Common myeloid progenitor, CD34-positive (primary cell): ENCODE results near the gene MICU1.

Source experiments
- CTCF ChIA-PET: fragments of 350-600 bp; sonication (Branson Sonifier 250); formaldehyde crosslinking; loops from one replicate; lab custom pipeline; 2021; ENCODE audit warnings: antibody characterized with exemption; lab: Charles Lee
- POLR2A ChIA-PET: fragments of 350-600 bp; sonication (Branson Sonifier 250); formaldehyde crosslinking; loops from one replicate; lab custom pipeline; 2021; ENCODE audit warnings: antibody characterized with exemption; lab: Charles Lee
- DNase-seq, 3 donors: peaks; one replicate each; pipeline versions ENCODE4 v3.0.0 to v3.0.0-alpha.2; 2013
- H3K27ac ChIP-seq, 2 experiments: 1 replicate in 1 of 2; 2 replicates in 1 of 2; pipeline ENCODE4 v1.7.0; 2013; ENCODE audit warnings: inconsistent platforms in 2 of 2, low read length in 2 of 2, mild to moderate bottlenecking in 2 of 2, low read depth in 1 of 2, moderate library complexity in 1 of 2; ENCODE audit not compliant: severe bottlenecking in 2 of 2, insufficient read depth in 1 of 2, poor library complexity in 1 of 2
- H3K27me3 ChIP-seq, 5 experiments: replicated peaks in 2 of 5; 1 replicate in 3 of 5; 2 replicates in 2 of 5; pipeline versions ENCODE4 v1.6.1 to v1.7.0; 2013; ENCODE audit warnings: low read length in 4 of 5, mild to moderate bottlenecking in 2 of 5, moderate library complexity in 2 of 5, inconsistent platforms in 1 of 5; ENCODE audit not compliant: insufficient read depth in 5 of 5, control insufficient read depth in 4 of 5
- H3K36me3 ChIP-seq, 4 experiments: 1 replicate in 2 of 4; 2 replicates in 2 of 4; pipeline versions ENCODE4 v1.6.1 to v1.7.0; 2013; ENCODE audit warnings: low read length in 3 of 4, control low read depth in 1 of 4, mild to moderate bottlenecking in 1 of 4; ENCODE audit not compliant: control insufficient read depth in 4 of 4, insufficient read depth in 4 of 4
- H3K4me1 ChIP-seq, 4 experiments: 1 replicate in 3 of 4; 2 replicates in 1 of 4; pipeline versions ENCODE4 v1.6.1 to v1.7.1; 2013; ENCODE audit warnings: low read length in 3 of 4, mild to moderate bottlenecking in 3 of 4, control low read depth in 1 of 4, inconsistent platforms in 1 of 4, moderate library complexity in 1 of 4; ENCODE audit not compliant: control insufficient read depth in 4 of 4, insufficient read depth in 4 of 4; ENCODE audit errors: control extremely low read depth in 1 of 4
- H3K4me3 ChIP-seq, 7 experiments: 1 replicate in 4 of 7; 2 replicates in 3 of 7; pipeline versions ENCODE4 v1.5.1 to v1.7.0; 2013; ENCODE audit warnings: mild to moderate bottlenecking in 7 of 7, low read length in 6 of 7, moderate library complexity in 6 of 7, inconsistent platforms in 2 of 7, low read depth in 2 of 7, control low read depth in 1 of 7; ENCODE audit not compliant: insufficient read depth in 4 of 7, control insufficient read depth in 1 of 7; ENCODE audit errors: extremely low read depth in 1 of 7
- H3K9me3 ChIP-seq, 5 experiments: 1 replicate in 4 of 5; 2 replicates in 1 of 5; pipeline versions ENCODE4 v1.6.1 to v1.7.1; 2013; ENCODE audit warnings: low read length in 4 of 5, mild to moderate bottlenecking in 2 of 5, inconsistent platforms in 1 of 5, low read depth in 1 of 5, moderate library complexity in 1 of 5; ENCODE audit not compliant: control insufficient read depth in 4 of 5, insufficient read depth in 2 of 5; ENCODE audit errors: control extremely low read depth in 1 of 5
- WGBS: methylation state at CpG from one replicate; pipeline ENCODE4 v1.1.5; 2013; ENCODE audit not compliant: insufficient coverage; 5-methylcytosine and 5-hydroxymethylcytosine counted together

Gene MICU1

GRCh38 chr10:72610466-72610865 lies 15.4 kb downstream of the MICU1 start:
- no peak overlapping the region for H3K4me3 ChIP-seq
- 100% methylated on average over 1 of the region's 1 CpG for WGBS
- no peaks in the 10 kb centered on the region for H3K27me3 ChIP-seq
- no peak for DNase-seq
- peaks cover 0 to 2% (median 0%) of the 10 kb centered on the region in 4 experiments for H3K36me3 ChIP-seq
- CTCF ChIA-PET: no interaction called here
- H3K9me3 ChIP-seq: peaks cover 0 to 2% (median 0%) of the 10 kb centered on the region in 5 experiments
- POLR2A ChIA-PET: interaction anchor here (0.5 to 0.6 kb wide), 2 partner anchors 78 to 122 kb away, joined by 3 to 5 read pairs; no protein-coding TSS in a partner anchor
- H3K27ac ChIP-seq: no peak overlapping the region
- H3K4me1 ChIP-seq: no peaks in the 10 kb centered on the region

GRCh38 chr10:72605122-72605521 lies 20.8 kb downstream of the MICU1 start:
- H3K27ac ChIP-seq: no peak overlapping the region
- peaks cover 0 to 2% (median 0%) of the 10 kb centered on the region in 4 experiments for H3K36me3 ChIP-seq
- DNase-seq: no peak
- no peak overlapping the region for H3K4me3 ChIP-seq
- H3K27me3 ChIP-seq: no peaks in the 10 kb centered on the region
- H3K4me1 ChIP-seq: peaks cover 0 to 4% (median 0%) of the 10 kb centered on the region in 4 experiments
- ChIA-PET CTCF (no interaction called here), POLR2A (no interaction called here)
- no peaks in the 10 kb centered on the region for H3K9me3 ChIP-seq
- no CpG with 5 or more reads among the region's 3 CpGs for WGBS

- Histone ChIP-seq H3K27ac (no peak overlapping the region), H3K4me3 (no peak overlapping the region), H3K4me1 (peaks cover 0 to 4% (median 0%) of the 10 kb centered on the region in 4 experiments), H3K9me3 (no peaks in the 10 kb centered on the region), H3K27me3 (no peaks in the 10 kb centered on the region), H3K36me3 (peaks cover 0 to 2% (median 0%) of the 10 kb centered on the region in 4 experiments)
- ChIA-PET POLR2A (no interaction called here), CTCF (no interaction called here)
- DNase-seq: no peak
- WGBS: 100% methylated on average over 1 of the region's 2 CpGs
Observed at GRCh38 chr10:72601144-72601543, 24.7 kb downstream of the MICU1 start.

GRCh38 chr10:72598769-72599701 lies 26.8 kb downstream of the MICU1 start:
- 100% methylated on average over 3 of the region's 4 CpGs for WGBS
- H3K4me3 ChIP-seq: no peak overlapping the region
- H3K4me1 ChIP-seq: peaks cover 0 to 2% (median under 1%) of the 10 kb centered on the region in 4 experiments
- no peaks in the 10 kb centered on the region for H3K27me3 ChIP-seq
- no peak for DNase-seq
- peaks cover 0 to 2% (median 0%) of the 10 kb centered on the region in 4 experiments for H3K36me3 ChIP-seq
- no peak overlapping the region for H3K27ac ChIP-seq
- CTCF ChIA-PET: interaction anchor here (1.0 to 1.2 kb wide), 2 partner anchors 16 to 33 kb away, joined by 3 read pairs; no protein-coding TSS in a partner anchor
- POLR2A ChIA-PET: no interaction called here
- no peaks in the 10 kb centered on the region for H3K9me3 ChIP-seq

GRCh38 chr10:72597897-72598296 lies 28.0 kb downstream of the MICU1 start:
- CTCF ChIA-PET: interaction anchor here (0.9 to 1.2 kb wide), 3 partner anchors 14 to 32 kb away, joined by 3 read pairs; no protein-coding TSS in a partner anchor
- H3K4me3 ChIP-seq: no peak overlapping the region
- WGBS: 100% methylated on average over 1 of the region's 1 CpG
- no peaks in the 10 kb centered on the region for H3K27me3 ChIP-seq
- no peaks in the 10 kb centered on the region for H3K9me3 ChIP-seq
- peaks cover 0 to 7% (median 2%) of the 10 kb centered on the region in 4 experiments for H3K4me1 ChIP-seq
- H3K27ac ChIP-seq: no peak overlapping the region
- H3K36me3 ChIP-seq: peaks cover 0 to 2% (median 0%) of the 10 kb centered on the region in 4 experiments
- no peak for DNase-seq
- POLR2A ChIA-PET: no interaction called here

GRCh38 chr10:72595436-72595835 lies 30.4 kb downstream of the MICU1 start:
- no peak for DNase-seq
- H3K36me3 ChIP-seq: no peaks in the 10 kb centered on the region
- ChIA-PET CTCF (interaction anchor here (0.7 kb wide), 1 partner anchor 100 kb away, joined by 3 read pairs; no protein-coding TSS in a partner anchor), POLR2A (interaction anchor here (0.6 kb wide), 1 partner anchor 18 kb away, joined by 4 read pairs; no protein-coding TSS in a partner anchor)
- no CpG with 5 or more reads among the region's 1 CpG for WGBS
- H3K9me3 ChIP-seq: peaks cover 0 to 8% (median 0%) of the 10 kb centered on the region in 5 experiments
- no peak overlapping the region for H3K27ac ChIP-seq
- H3K4me3 ChIP-seq: no peak overlapping the region
- H3K27me3 ChIP-seq: no peaks in the 10 kb centered on the region
- H3K4me1 ChIP-seq: peaks cover 0 to 7% (median 2%) of the 10 kb centered on the region in 4 experiments

GRCh38 chr10:72593963-72594362 lies 31.9 kb downstream of the MICU1 start:
- ChIA-PET POLR2A (no interaction called here), CTCF (no interaction called here)
- peak in 2 of 3 donors; percentile 19 to 32 for DNase-seq
- no peak overlapping the region for H3K4me3 ChIP-seq
- WGBS: no CpG with 5 or more reads among the region's 1 CpG
- no peaks in the 10 kb centered on the region for H3K36me3 ChIP-seq
- peaks cover 0 to 7% (median 2%) of the 10 kb centered on the region in 4 experiments for H3K4me1 ChIP-seq
- no peak overlapping the region for H3K27ac ChIP-seq
- no peaks in the 10 kb centered on the region for H3K27me3 ChIP-seq
- H3K9me3 ChIP-seq: peaks cover 0 to 8% (median 0%) of the 10 kb centered on the region in 5 experiments
